Colon (tissue), 2 donors: ENCODE data around the gene PLEKHG5.

Experiments
- FAIRE-seq: peaks from 2 replicates; lab custom pipeline; 2012; peaks lifted over from hg19 to GRCh38; lab: Jason Lieb, UNC
- donor health status: control.
- donor health status: control.

PLEKHG5 gene

DNA sequence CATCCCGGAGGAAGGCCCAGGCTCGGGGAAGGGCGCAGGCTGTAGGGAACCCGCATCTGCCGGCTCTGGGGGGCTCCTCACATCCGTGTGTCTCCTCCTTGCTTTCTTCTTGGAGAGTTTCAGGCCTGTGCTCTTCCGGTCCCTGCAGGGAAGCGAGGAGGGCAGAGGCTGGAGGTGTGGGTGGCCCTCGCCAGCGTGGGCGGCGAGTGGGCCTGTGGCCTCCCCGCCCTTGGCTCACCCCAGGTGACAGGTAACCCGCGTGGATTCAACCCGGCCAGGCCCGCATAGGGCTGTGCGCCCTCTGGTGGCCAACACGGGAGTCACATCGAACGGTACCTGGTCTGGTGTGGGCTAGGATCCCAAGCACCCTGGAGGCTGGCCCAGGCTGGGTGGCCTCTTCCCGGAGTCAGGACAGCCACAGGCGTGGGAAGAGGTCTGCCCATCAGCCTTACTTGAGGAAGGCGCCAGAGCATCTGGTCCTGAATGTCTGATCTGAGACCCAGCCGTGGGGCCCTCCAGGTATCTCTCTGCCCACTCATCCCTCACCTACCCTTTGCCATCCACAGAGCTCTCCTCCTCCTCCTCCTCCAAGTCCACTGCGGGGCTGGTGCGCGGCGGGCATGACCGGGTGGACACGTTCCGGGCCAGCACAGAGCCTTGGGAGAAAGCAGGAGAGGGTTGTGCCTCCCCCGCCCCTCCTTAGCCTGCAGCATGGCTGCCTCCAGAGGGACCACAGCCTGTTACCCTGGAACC is 15.9 kb downstream of the PLEKHG5 start:
- no peak for FAIRE-seq

DNA sequence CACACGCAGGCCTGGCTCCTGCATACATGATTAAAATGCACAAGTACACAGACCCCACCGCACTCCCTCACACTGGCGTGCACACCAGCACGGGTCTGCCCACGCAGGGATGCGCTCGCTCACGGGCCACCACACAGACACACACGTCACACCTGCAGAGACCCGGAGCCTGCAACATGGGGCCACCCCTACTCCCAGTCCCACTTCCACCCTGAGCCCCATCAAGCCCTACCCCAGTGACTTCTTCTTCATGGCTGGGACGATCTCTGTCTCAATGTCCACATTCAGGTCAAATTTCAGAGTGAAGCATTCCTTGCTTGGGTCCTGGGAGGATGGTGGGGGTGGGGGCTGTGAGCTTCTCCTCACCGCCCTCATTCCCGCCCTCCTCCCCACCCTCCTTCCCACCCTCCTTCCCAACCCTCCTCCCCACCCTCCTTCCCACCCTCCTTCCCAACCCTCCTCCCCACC is 16.6 kb downstream of the PLEKHG5 start:
- FAIRE-seq: no peak

DNA sequence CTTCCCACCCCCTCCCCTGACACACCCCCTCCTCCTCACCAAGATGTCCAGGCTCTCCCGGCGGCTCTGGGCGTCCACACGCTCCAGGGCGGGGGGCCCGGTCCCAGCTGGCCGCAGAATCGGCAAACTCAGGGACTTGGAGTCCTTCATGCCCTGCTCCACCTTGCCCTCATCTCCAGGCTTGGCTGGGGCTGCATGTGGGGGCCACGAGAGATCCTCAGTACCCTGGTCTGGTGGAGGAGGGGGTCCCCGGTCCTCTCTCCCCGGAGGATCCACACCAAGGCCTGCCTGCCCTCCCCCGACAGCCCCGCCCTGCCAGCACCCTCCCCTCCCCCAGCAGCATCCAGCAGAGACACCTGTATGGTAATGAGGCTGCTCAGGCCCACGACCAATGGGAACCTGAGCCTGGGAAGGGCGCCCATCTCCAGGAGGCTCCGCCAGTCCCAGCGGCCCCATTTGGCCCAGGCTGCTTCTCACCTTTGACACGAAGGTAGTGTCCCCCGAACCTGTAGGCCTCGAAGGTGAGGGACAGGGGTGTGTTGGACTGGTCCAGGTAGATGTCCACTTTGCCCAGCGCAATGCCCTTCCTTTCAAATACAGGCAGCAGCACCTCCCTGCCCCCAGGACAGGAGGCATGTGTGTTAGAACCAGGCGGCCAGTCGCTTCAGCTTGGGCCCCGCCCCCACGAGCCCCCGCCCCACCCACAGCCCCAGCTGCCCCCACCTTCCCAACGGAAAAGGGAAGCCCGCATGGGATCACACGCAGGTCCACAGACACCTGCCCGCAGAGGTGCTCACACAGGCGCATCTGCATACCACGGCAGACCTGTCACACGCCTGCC is 17.3 kb downstream of the PLEKHG5 start:
- FAIRE-seq: no peak

GRCh38 chr1:6473156-6473555 is 18.3 kb downstream of the PLEKHG5 start:
- FAIRE-seq: no peak

GRCh38 chr1:6472391-6472790 is 19.1 kb downstream of the PLEKHG5 start:
- FAIRE-seq: no peak

DNA sequence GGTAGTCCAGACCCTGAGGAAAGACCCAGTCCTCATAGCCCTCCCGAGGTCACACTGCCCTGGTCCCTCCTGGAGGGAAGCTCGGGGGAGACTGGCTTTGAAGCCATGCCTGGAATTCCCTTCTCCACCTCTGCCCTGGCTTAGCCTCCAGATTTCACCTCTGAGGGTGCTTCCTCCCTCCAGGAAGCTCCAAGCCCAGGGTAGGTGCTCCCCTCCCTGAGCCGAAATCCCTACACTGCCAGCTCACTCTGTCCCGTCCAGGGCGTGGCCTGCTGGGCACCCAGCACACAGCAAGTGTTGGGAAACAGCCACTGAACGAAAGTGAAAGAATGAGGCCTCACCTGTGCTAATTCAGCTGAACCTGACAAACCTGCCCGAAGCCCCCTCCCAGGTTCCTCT is 19.5 kb downstream of the PLEKHG5 start:
- FAIRE-seq: no peak

GRCh38 chr1:6471086-6471969 is 20.1 kb downstream of the PLEKHG5 start:
- no peak for FAIRE-seq

GRCh38 chr1:6470132-6471085 is 21.1 kb downstream of the PLEKHG5 start:
- FAIRE-seq: no peak

GRCh38 chr1:6468729-6469461 is 22.6 kb downstream of the PLEKHG5 start:
- FAIRE-seq: no peak

GRCh38 chr1:6467744-6468688 is 23.5 kb downstream of the PLEKHG5 start:
- no peak for FAIRE-seq

- no peak for FAIRE-seq
Measured at GRCh38 chr1:6467224-6467623, 24.2 kb downstream of the PLEKHG5 start.

DNA sequence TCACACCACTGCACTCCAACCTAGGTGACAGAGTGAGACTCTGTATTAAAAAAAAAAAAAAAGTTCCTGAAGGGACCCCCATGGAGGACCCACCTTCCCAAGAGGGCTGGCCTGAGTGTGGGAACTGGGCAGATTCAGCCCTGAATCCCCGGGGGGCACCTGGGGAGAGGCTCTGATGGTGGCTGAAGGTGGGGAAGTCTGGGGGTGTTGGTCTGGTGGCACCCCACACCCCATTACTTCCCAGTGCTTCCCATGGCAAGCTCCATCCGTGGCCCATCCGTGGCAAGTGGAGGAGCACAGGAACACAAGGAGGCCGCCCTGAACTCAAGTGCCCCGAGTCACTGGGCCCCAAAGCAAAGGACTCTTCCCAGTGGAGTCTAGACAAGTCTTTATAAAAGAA is 24.7 kb downstream of the PLEKHG5 start:
- no peak for FAIRE-seq

DNA sequence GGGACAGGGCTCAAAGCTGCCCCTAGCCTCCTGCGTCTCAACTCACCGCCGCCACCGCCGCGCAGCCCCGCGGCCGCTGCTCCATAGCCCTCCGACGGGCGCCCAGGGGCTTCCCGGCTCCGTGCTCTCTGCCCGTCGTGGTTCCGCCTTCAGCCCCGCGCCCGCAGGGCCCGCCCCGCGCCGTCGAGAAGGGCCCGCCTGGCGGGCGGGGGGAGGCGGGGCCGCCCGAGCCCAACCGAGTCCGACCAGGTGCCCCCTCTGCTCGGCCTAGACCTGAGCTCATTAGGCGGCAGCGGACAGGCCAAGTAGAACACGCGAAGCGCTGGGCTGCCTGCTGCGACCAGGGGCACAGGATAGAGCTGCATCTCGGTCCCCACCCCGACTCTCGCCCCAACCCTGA is 25.4 kb downstream of the PLEKHG5 start, which contains the start of gene TNFRSF25:
TNFRSF25 (minus strand) TSS at position 151 of the 400 bp plus-strand sequence; CDS start at position 85, 66 bp downstream.
- FAIRE-seq: no peak

DNA sequence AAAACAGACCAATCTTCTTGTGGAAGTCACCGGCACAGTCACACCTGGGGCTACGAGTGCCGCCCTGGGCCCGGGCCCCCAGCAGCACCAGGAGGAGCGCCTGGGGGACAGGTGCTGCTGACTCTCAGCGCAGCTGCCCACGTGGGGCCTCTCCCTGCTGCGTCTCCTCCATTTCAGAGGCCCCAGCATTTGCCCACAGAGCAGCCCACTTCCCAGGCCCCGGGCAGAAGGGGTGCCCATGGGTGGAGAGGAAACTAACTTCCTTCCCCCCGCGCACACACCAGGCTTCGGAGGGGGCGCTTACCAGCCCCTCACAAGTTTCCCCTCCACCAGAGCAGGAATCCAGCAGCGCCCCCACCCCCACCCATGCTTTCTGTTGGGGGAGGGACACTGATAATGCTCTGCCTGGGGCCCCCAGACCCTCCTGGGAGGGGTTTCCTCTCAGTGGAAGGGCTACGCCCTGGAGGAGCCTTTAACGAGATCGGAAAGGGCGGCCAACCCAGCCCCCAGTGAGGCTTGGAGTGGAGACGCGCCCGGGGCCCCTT is 25.9 kb downstream of the PLEKHG5 start:
- FAIRE-seq: no peak

- no peak for FAIRE-seq
Measured at GRCh38 chr1:6464915-6465314, 26.6 kb downstream of the PLEKHG5 start.

DNA sequence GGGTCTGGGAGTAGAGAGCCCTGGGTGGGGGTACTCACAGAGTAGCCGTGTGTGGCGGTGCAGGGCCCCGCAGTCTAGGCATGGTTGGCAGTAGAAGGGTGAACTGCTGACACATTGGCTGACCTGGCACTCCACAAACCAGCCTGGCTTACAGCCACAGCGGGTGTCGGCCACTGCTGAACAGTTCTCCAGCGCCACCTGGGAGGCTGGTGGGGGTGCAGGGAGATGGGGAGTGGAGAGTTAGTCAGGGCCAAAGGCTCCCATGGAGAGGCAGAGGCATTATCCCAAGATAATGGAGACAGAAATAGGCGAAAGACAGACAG is 27.0 kb downstream of the PLEKHG5 start:
- FAIRE-seq: no peak

DNA sequence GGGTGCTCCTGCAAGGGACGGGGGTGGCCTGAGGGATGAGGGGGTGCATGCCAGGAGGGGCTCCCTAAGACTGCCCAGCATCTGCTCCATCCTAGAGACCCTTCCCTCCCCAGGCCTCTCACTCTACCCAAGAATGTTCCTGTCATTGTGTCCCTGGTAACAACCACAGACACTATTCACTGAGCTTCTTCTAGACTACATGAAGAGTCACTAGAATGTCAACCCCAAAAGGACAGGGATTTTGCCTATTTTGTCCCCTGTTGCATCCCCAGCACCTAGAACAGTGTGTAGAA is 28.4 kb downstream of the PLEKHG5 start:
- no peak for FAIRE-seq

DNA sequence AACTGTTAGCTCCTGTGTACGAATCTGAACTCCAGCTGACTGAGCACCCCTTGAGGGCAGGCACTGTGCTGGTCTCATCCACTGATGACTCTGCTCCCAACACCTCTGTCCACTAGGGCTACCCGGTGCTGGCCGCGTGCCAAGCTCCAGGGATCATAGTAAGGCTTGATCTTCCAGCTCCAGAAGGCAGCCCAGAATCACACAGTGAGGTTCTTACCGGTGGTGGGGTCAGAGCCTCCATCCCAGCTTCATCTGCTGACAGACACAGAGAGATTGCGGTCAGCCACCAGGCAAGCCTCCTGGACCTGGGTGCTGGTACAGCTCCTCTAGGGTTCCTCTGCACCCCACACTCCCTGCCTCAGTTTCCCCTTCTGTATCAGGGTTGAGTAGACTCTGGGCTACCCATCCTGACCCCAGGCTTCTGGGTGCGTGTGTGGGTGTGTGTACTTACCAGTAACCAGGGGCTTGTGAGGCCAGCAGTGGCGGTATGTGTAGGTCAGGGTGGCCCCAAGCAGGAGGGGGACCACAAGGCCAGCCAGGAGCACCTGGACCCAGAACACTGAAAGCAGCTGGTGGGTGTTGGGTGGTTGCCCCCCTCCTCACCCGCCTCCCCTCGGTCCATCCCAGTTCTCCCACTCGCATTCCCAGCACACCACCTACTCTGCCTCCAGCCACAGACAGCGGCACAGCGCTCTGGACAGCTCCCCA is 28.9 kb downstream of the PLEKHG5 start:
- FAIRE-seq: no peak
